Fibroblast of skin of right quadriceps (primary cell): ENCODE results near the gene USF2.

Source experiments
- DNase-seq: peaks from one replicate; pipeline ENCODE4 v3.0.0-alpha.2; 2013

USF2 gene

DNA sequence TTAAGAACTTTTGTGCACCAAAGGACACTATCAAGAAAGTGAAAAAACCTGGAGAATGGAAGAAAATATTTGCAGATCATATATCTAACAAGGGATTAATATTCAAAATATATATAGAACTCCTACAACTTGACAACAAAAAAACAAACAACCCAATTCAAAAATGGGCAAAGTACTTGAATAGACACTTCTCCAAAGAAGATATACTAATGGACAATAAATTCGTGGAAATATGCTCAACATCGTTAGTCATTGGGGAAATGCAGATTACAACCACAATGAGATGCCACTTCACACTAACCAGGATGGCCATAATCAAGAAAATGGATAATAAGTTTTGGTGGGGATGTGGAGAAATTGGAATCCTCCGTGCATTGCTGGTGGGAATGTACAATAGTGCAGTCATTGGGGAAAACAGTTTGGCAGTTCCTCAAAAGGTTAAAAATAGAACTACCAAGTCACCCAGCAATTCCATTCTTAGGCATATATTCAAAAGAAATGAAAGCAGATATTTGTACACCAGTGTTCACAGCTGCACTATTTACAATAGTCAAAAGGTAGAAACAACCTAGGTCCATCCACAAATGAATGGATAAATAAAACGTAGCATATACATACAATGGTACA is 22.2 kb upstream of the USF2 start:
- DNase-seq, result no peak

- no peak for DNase-seq
These were observed 21.0 kb upstream of the USF2 start for GRCh38 chr19:35247526-35248309.

DNA sequence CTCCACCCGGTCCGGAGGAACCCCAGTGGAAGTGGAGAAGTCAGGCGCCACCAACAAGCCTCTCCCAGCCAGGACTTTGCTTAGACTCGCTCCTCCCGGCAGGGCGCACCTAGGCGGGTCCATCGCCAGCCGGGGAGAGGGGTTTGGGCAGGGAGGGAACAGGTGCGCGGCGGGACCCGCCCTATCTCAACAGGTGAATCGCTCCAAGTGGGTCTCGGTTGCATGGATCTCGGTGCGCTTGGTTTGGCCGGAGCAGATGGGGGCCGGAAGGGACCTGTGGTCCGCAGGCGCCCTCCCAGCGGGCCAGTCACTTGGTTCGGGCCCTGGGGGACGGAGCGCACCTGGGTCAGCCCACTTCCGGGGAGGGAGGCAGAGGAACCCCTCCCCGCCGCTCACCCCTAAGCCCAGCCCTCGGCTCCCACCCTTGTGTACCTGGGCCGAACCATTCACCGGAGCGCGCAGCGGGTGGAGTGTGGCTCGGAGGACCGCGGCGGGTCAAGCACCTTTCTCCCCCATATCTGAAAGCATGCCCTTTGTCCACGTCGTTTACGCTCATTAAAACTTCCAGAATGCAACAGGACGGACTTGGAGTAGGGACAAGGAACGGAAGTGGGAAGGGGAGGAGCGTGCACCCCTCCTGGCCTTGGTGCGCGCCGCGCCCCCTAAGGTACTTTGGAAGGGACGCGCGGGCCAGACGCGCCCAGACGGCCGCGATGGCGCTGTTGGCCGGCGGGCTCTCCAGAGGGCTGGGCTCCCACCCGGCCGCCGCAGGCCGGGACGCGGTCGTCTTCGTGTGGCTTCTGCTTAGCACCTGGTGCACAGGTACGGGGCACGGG is 20.2 kb upstream of the USF2 start, which contains the start of gene LSR:
TSS of gene LSR (plus strand) at position 693 of the 836 bp plus-strand sequence. CDS start at position 714, 21 bp downstream.
- no peak for DNase-seq

- no peak for DNase-seq
These were observed 19.5 kb upstream of the USF2 start for GRCh38 chr19:35249146-35249847.

- no peak for DNase-seq
These were observed 18.7 kb upstream of the USF2 start for GRCh38 chr19:35249848-35250711.

DNA sequence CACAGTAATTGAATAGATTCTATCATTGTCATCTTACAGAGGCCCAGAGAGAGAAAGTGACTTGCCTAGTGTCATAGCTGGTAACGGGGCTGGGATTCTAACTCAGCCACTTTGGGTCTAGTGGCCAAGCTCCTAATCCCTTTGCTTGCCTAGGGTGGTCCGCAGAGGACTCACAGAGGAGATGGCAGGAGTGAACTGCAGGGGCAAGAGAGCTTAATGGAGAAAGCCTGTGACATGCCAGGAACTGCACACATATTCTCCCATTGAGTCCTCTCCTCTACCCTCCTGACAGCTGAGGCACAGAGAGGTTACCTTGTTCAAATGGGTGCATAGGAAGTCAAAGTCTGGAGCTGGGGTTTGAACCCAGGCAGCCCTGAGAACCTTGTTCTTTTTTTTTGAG is 17.3 kb upstream of the USF2 start:
- no peak for DNase-seq

DNA sequence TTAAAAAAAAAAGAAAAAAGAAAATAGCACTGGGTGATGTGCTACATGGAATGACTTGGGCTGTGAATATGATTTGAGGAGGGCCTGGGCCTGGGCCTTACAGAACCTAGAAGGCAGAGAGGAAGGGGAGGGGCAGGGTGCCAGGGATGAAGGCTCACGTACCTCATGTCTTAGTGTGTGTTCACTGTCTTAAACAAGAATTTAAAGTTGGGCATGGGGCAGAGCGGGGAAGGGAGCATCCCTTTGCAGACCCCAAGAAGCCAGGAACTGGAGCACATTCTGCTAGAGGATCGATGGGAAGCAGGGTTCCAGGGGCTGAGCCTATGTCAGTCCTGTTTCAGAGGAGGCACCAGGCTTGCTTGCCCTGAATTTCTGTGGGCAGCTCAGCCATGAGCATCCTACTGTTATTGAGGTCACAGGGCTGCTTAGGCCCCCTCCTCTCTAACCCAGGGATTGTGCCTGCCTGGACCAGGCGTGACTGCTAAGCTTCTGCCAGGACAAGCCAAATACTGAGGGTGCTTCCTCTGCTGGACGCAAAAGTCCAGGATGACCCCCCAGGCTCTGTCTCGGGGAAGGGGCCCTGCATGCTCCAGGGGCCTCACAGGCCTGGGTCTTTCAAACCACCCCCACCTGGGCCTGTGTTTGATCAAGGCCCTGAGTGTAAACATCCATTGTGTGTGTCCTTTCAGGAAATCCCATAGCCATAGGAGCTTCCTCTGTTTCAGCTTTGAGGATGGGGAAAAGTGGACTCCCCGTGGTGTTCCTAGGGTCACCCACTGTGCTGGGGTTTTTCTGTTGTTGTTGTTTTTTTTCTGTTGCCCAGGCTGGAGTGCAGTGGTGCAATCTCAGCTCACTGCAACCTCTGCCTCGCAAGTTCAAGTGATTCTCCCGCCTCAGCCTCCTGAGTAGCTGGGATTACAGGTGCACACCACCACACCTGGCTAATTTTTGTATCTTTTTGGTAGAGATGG is 15.2 kb upstream of the USF2 start:
- DNase-seq, result no peak

DNA sequence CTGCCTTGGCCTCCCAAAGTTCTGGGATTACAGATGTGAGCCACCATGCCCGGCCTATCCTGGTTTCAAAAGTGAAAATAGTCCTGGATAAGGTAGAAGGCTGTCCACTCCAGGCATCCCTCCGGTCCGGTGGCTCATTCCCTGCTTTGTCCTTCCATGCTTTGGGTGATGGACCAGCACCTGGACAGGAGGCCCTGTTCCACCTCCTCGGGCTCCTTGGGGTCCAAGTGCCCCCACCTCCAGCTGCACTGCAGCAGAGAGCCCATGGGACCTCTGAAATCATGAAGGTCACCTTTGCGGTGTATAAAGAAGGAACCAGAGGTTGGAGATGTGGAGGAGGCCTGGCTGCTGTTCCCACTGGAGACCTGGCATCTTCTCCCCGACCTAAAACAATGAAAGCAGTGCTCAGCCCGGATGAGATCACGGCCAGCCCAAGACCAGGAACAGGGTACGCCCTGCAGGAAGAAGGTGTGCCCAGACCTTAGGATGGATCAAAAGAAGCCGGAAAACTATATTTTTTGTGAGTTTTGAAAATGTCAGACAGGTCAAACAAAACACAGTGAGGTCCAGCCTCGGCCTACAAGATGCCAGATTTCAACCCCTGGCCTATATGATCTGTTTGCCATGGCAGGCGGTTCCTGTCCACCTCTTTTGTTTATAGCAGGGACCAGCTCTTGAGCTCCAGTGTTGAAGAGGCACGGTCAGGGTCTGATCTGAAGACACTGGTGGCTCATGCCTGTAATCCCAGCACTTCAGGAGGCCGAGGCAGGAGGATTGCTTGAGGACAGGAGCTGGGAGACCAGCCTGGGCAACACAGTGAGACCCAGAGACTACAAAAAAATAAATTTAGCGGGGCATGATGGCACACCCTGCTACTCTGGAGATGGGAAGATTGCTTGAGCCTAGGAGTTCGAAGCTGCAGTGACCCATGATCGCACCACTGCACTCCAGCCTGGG is 14.1 kb upstream of the USF2 start:
- no peak for DNase-seq

GRCh38 chr19:35256566-35256965 is 12.2 kb upstream of the USF2 start:
- DNase-seq, result no peak

DNA sequence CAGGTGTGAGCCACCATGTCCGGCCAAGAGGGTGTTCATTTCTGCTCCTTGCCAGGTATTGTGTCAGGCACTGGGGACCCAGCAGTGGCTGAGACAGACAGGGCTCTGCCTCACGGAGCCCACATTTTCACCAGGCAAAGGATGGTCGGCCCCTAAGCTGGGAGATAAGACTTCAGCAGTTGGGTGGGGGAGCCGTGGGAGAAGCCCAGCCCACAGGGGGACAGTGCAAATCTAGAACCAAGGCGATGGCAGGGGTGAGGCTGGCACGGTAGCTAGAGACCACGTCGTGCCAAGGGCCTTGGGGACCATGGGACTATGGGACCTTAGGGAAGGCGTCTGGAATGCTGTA is 11.7 kb upstream of the USF2 start:
- no peak for DNase-seq

- DNase-seq, result no peak
These were observed 8.0 kb upstream of the USF2 start for GRCh38 chr19:35260694-35261304.

DNA sequence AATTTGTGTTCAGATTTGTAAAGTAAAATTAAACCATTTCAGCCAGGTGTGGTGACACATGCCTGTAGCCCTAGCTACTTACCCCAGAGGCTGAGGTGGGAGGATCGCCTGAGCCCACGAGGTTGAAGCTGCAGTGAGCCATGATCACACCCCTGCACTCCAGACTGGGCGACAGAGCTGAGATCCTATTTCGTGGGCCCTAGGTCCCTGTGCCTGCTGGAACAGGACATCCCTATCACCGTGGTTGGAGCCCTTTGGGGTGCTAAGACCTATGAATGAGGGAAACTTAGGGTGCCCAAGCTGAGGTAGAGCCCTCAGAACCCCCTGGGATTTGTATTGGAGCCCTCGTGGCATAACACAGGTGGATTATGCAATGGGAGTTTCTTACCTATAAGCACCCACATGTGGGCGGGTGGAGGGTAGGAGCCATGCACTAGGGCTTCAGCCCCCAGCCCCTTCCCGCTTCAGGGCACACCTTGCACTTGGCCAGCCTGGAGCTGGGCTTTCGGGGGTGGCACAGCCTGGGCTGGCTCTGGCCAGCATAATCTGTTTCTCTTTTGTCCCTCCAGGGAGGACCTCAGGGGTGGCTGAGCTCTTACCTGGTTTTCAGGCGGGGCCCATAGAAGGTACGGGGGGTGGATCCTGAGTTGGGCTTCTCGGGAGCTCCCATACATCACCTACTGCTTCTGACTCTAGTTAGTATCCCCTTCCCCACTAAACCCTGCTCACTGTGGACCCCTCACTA is 7.2 kb upstream of the USF2 start:
- no peak for DNase-seq

GRCh38 chr19:35262101-35262761 is 6.5 kb upstream of the USF2 start:
- no peak for DNase-seq

- DNase-seq, result no peak
These were observed 4.3 kb upstream of the USF2 start for GRCh38 chr19:35264268-35265125.

DNA sequence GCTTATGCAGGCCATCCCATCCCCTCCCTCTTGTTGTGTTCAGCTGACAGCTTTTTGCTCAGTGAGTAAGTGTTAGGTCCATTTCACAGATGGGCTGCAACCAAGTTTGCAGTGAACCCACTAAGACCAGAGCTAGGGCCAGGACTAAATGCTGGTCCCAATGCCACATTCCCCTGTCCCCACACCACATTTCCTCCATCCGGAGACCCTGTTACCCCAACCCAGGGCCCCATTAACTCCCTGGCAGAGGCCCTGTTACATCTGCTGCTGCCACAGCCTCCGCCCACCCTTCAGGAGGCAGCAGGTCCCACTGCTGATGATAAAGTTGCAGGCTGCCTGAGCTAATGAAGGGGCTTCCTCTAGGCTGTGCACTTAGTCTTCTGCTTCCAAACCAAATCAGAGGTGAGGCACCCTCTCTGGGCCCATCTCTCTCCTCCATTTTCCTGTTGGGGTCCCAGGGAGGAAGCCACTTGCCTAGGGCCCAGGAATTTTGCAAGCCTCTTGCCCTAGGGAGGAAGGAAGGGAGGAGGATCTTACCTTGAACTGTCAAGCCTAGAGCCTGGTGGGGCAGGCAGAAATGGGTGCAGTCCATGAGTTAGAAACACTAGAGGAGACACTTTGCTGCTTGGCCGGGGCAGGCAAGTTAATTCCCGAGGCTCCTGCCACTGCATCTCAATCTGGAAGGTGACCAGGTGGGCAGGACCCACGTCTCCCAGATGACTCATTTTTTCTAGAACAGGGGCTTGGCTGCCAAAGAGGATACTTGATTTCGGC is 3.4 kb upstream of the USF2 start:
- DNase-seq, result no peak

DNA sequence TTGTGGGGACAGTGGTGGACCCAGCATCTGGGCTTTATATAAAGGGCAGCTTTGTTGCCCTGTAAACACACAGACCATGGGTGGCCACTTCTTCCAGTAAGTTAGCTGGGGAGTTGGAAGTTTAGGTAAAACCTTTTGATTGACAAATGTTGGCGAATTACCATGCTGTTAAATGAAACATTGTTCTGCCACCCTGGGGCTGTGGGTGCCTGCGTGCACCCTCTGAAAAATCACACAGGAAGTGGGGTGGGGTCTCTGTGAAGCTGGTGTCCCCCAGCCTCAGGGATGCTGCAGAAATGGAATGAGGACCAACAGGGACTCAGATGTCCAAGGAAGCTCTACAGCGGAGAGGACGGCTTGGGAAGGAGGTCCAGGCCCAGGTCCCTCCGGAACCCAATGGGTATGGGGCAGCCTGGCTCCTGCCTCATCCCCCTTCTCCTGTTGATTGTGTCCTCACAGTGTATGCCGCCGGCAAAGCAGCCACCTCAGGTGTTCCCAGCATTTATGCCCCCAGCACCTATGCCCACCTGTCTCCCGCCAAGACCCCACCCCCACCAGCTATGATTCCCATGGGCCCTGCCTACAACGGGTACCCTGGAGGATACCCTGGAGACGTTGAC is 2.8 kb upstream of the USF2 start:
- no peak for DNase-seq
